HG03025 (cell line): ENCODE measurements around the gene EPC1.
A peak's percentile ranks its signal among the peaks of the same experiment; 100 is the strongest.
"Not testable (repeated sequence)": the region's sequence is repeated elsewhere in the genome, so short reads cannot be mapped to it uniquely, and the experiment has no call there.

Experiments used
- ATAC-seq: cut with Tn5 transposase; IDR thresholded peaks from one replicate; pipeline ENCODE4 v1.9.1; 2021; ENCODE audit warnings: mild to moderate bottlenecking, moderate library complexity; ENCODE audit not compliant: unreplicated experiment, low FRiP score

The EPC1 gene

GRCh38 chr10:32346551-32347362 lies at the start of gene EPC1:
Gene EPC1 (minus strand): TSS chr10:32347158. CDS start chr10:32346915, 243 bp downstream.
- peak; percentile 62 for ATAC-seq

- ATAC-seq: no peak
Observed at GRCh38 chr10:32393911-32394310, 47.0 kb upstream of the EPC1 start.

GRCh38 chr10:32392284-32392683 lies 45.3 kb upstream of the EPC1 start:
- not testable (repeated sequence) for ATAC-seq

- no peak for ATAC-seq
Observed at GRCh38 chr10:32390193-32390592, 43.2 kb upstream of the EPC1 start.

- no peak for ATAC-seq
Observed at GRCh38 chr10:32388258-32389027, 41.5 kb upstream of the EPC1 start.

GRCh38 chr10:32386623-32387260 lies 39.8 kb upstream of the EPC1 start:
- no peak for ATAC-seq

GRCh38 chr10:32384171-32384570 lies 37.2 kb upstream of the EPC1 start:
- no peak for ATAC-seq

GRCh38 chr10:32381165-32381564 lies 34.2 kb upstream of the EPC1 start:
- no peak for ATAC-seq

GRCh38 chr10:32379950-32380551 lies 33.1 kb upstream of the EPC1 start:
- ATAC-seq: no peak

- no peak for ATAC-seq
Observed at GRCh38 chr10:32379318-32379949, 32.5 kb upstream of the EPC1 start.

GRCh38 chr10:32378363-32379317 lies 31.7 kb upstream of the EPC1 start:
- peak; percentile 97 for ATAC-seq

GRCh38 chr10:32377458-32378259 lies 30.7 kb upstream of the EPC1 start:
- no peak for ATAC-seq

- ATAC-seq: no peak
Observed at GRCh38 chr10:32376771-32377170, 29.8 kb upstream of the EPC1 start.

- ATAC-seq: no peak
Observed at GRCh38 chr10:32376097-32376496, 29.1 kb upstream of the EPC1 start.

GRCh38 chr10:32375631-32376030 lies 28.7 kb upstream of the EPC1 start:
- ATAC-seq: no peak

- no peak for ATAC-seq
Observed at GRCh38 chr10:32374605-32375004, 27.6 kb upstream of the EPC1 start.

- ATAC-seq: no peak
Observed at GRCh38 chr10:32373496-32373895, 26.5 kb upstream of the EPC1 start.

- no peak for ATAC-seq
Observed at GRCh38 chr10:32373031-32373430, 26.1 kb upstream of the EPC1 start.
